Colon (tissue), 2 donors: ENCODE results near the gene DNAI1.

ENCODE experiments used
- FAIRE-seq: peaks from 2 replicates; lab custom pipeline; 2012; peaks lifted over from hg19 to GRCh38; lab: Jason Lieb, UNC
- donor health status: control.
- donor health status: control.

The DNAI1 gene

DNA sequence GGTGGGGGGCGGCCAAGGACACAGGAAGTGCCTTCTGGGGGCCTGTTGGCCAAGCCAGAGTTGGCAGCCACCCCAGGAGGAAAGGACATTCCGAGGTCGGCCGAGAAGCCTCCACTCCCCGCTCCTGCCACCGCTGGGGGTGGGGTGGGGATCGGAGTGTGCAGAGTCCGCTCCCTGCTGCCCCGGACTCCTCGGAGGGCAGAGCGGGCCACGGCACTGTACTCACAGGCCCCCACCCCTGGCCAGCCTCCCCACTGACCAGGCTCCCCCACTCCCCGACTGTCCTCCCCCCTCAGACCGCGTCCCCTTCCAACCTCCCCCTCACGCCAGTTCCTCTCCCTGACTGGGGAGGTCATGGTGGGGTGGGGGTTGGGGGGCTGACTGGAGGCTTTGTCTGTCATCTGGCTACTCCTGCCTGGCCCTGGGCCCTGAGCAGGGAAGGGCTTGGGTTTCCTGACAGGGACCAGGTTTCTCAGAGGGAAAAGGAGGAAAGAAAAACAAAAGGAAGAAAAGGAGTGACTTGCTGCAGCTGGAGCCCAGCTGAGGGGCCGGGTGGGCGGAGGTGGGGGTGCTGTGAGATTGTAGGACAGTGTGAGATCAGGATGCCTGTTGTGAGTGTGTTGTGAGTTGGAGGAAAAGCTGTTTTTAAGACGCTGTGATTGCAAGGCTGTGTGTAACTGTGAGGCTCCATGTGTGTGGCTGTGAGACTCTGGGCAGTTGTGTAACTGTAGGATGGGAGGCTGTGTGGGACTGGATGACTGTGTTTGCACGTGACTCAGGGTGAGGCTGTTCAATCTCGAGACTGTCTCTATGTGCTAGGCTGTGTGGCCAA lies 101.2 kb downstream of the DNAI1 start:
- no peak for FAIRE-seq

GRCh38 chr9:34560599-34561214 lies 102.1 kb downstream of the DNAI1 start:
- FAIRE-seq = no peak

DNA sequence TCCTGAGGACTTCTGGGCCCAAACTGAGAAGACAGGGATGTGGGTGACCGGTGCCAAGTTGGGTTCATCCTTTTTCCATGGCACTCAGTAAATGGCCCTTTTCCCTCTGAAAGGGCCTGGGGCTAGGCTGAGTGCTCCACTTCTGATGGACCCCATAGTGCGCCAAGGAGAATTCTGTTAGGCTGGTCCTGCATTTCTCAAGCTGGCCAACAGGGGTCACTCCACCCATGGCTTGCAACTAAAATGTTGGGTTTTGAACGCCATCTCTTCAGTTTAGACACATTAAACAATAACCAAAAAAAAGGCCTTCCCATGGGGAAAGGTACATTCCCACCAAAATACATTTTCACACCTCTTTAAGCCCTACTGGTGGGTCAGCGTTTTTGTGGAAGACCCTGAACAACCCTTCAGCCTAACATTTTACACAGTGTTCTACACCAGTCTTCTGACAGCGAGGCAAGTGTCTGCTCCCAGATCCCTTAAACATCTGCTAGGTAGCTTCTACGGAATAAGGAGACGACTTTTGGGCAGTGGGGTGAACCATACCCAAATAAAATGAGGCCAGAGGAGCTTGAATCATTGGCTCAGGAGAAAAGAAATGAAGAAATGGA lies 103.6 kb downstream of the DNAI1 start:
- no peak for FAIRE-seq

GRCh38 chr9:34563262-34563661 lies 104.7 kb downstream of the DNAI1 start:
- no peak for FAIRE-seq

- FAIRE-seq = no peak
Observed at GRCh38 chr9:34564617-34565016, 106.0 kb downstream of the DNAI1 start.

DNA sequence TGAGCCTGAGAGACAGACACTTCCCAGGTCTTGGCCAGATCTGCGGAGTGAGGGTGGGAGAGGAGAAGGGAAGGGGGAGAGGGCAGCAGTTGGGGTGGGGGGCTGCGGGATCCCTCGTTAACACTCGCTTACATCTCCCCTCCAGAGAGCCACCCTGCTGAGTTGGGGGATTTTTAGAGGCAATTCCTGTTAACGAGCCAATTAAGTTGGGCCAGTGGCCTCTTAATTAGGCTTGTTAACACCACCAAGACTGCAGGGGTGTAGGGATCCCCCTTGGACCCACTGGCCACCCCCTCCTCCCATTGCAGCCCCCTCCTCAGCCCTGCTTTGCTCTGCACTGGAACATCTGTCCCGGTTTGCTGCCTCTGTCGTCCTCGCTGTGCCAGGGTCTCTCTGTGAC lies 107.3 kb downstream of the DNAI1 start:
- no peak for FAIRE-seq

- no peak for FAIRE-seq
Observed at GRCh38 chr9:34566322-34566721, 107.7 kb downstream of the DNAI1 start.

DNA sequence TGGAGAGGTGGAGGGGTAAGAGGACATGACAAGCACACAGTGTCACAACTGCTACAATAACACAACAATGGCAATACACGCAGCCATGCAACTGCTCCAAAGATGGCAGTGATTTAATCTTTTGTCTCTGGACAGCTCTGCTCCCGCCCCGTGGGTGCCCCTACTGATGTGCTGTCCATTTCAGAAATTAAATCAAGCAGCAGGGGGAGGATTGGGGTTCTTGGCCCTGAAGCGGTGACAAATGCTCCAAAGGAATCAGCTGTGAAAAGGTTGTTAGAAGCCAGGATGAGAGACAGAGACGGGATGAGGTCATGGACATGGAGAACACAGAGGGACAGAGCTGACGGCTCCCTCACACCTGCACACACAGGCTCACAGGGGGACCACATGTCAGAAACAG lies 108.4 kb downstream of the DNAI1 start:
- FAIRE-seq = no peak

DNA sequence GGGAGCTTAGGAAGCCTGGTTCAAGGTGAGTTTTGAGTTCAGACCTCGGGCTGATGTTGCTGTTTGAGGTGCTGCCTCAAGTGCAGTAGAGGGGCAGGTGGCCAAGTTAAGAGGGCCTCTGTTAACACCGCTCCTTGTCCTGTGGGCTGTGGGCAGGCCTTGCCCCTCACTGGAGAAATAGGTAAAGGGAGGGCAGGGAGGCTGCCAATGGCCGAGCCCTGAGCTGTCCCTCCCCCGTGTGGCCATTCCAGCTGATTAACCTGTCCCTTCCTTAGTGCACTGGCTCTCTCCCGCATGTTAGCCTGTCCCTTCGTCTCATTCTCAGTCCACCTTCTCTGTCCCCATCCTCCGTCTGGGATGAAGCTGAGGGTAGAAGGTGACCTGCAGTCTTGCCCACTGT lies 109.5 kb downstream of the DNAI1 start:
- FAIRE-seq = no peak

DNA sequence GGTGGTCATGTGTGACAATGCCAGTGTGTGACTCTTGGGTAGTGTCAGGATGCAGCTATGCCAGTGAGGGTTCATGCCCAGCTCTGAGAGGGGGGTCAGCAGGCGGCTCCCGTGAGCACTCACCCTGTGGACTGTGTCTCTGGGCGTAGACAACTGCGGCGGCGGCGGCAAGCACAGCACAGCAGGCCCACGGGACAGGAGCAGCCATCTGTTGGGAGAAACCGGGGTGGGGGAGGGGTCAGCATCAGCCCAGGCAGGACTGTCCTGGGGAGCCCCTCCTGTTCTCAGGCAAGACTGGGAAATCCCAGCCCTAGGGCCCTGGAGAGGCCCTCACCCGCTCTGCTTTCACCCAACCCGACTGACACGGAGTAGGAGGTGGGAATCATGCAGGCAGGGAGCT lies 110.2 kb downstream of the DNAI1 start:
- FAIRE-seq = no peak

DNA sequence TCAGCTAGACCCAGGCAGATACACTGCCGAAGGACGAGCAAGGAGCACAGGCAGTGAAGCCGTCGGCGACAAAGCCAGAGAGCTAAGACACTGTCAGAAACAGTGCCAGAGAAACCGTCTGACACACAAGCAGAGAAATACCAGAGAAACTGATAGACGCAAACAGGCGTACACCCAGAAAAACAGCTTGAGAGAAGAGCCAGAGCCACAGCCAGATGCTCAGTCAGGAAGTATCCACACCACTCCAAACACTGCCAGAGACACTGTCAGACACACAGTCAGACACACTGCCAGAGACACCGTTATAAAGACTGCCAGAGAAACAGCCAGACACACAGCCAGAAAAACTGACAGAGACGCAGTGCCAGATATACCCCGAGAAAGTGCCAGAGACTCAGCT lies 111.8 kb downstream of the DNAI1 start:
- no peak for FAIRE-seq
